Measurements from ENCODE around the gene PIGC. TPM values are rescaled to one million over a fixed set of nuclear protein-coding genes. Genes with fewer than 3 reads are reported as not detected.

PIGC gene
- total RNA-seq, 1 donor from 2014 or later: 11.5 TPM

Other genes with a start within 250 kb of the PIGC start
- 6.5 TPM for gene C1orf105, start 23.4 kb downstream of the PIGC start, total RNA-seq
- 27.4 TPM for gene SUCO, start 89.1 kb upstream of the PIGC start, total RNA-seq
- gene FASLG, start 215.0 kb upstream of the PIGC start, total RNA-seq: 0.27 TPM